IMR-90 (cell line): ENCODE measurements around the gene LIAS. TPM values are rescaled to one million over a fixed set of nuclear protein-coding genes. Genes with fewer than 3 reads are reported as not detected.

ENCODE experiments used
- ATAC-seq: fragments of 200-7000 bp; cut with Tn5 transposase; 2 replicates; pipeline ENCODE4 v1.9.1; 2020; ENCODE audit warnings: low read depth, mild to moderate bottlenecking, moderate library complexity
- BruUV-seq: library from RNA; stranded (reverse); fragments of 400-500 nt; replicated peaks from 2 replicates; lab custom pipeline; 2021; lab: Mats Ljungman, UMichigan
- CTCF ChIA-PET: fragments of 300-600 bp; formaldehyde crosslinking; extraction: SDS; loops from one replicate; lab custom pipeline; 2021; ENCODE audit warnings: antibody characterized with exemption; lab: Yijun Ruan, JAX
- POLR2A ChIA-PET: fragments of 300-600 bp; sonication (Branson Sonifier 250); formaldehyde crosslinking; loops from one replicate; lab custom pipeline; 2022; ENCODE audit warnings: antibody characterized with exemption; ENCODE audit not compliant: unreplicated experiment; lab: Charles Lee
- DNase-seq: peaks from one replicate; pipeline ENCODE4 v3.0.0; 2013
- H2AFZ ChIP-seq: replicated peaks from 2 replicates; pipeline ENCODE3; 2013; ENCODE audit warnings: low read length, mild to moderate bottlenecking; ENCODE audit not compliant: poor library complexity
- H2AK5ac ChIP-seq: 2 replicates; pipeline ENCODE4 v1.6.1; 2013; ENCODE audit warnings: low read depth, low read length, inconsistent platforms
- H2AK9ac ChIP-seq: replicated peaks from 2 replicates; pipeline ENCODE3; 2013; ENCODE audit warnings: mild to moderate bottlenecking, low read depth, low read length, moderate library complexity; ENCODE audit not compliant: poor library complexity
- H2BK120ac ChIP-seq: 2 replicates; pipeline ENCODE4 v1.6.1; 2013; ENCODE audit warnings: low read depth, low read length, inconsistent platforms
- H2BK15ac ChIP-seq: 3 replicates; pipeline ENCODE4 v1.6.1; 2013; ENCODE audit warnings: low read depth, low read length, inconsistent platforms
- H2BK20ac ChIP-seq: 2 replicates; pipeline ENCODE4 v1.6.1; 2013; ENCODE audit warnings: low read depth, mild to moderate bottlenecking, inconsistent platforms, low read length, moderate library complexity
- H2BK5ac ChIP-seq: 2 replicates; pipeline ENCODE4 v1.6.1; 2013; ENCODE audit warnings: mild to moderate bottlenecking, low read depth, low read length, inconsistent platforms; ENCODE audit not compliant: poor library complexity, severe bottlenecking
- H3K14ac ChIP-seq: replicated peaks from 2 replicates; pipeline ENCODE4 v1.6.1; 2013; ENCODE audit warnings: low read depth, low read length, inconsistent platforms
- H3K18ac ChIP-seq: 2 replicates; pipeline ENCODE4 v1.6.1; 2013; ENCODE audit warnings: low read depth, low read length, control low read depth
- H3K23ac ChIP-seq: 2 replicates; pipeline ENCODE4 v1.6.1; 2013; ENCODE audit warnings: low read depth, low read length, inconsistent platforms
- H3K27ac ChIP-seq: 2 replicates; pipeline ENCODE4 v1.5.1; 2013; ENCODE audit warnings: mild to moderate bottlenecking, control low read depth, low read length; ENCODE audit not compliant: insufficient read depth
- H3K27me3 ChIP-seq: 2 replicates; pipeline ENCODE4 v1.6.1; 2013; ENCODE audit warnings: low read length; ENCODE audit not compliant: control insufficient read depth, insufficient read depth
- H3K36me3 ChIP-seq: 2 replicates; pipeline ENCODE4 v1.6.1; 2013; ENCODE audit warnings: low read length, mixed read lengths; ENCODE audit not compliant: control insufficient read depth, insufficient read depth
- H3K4ac ChIP-seq: 2 replicates; pipeline ENCODE4 v1.6.1; 2013; ENCODE audit warnings: low read depth, low read length, inconsistent platforms
- H3K4me1 ChIP-seq: 2 replicates; pipeline ENCODE4 v1.6.1; 2013; ENCODE audit warnings: low read length, mixed read lengths; ENCODE audit not compliant: control insufficient read depth, insufficient read depth
- H3K4me2 ChIP-seq: 2 replicates; pipeline ENCODE4 v1.6.1; 2013; ENCODE audit warnings: low read depth, mild to moderate bottlenecking, control low read depth, low read length, moderate library complexity
- H3K4me3 ChIP-seq: 2 replicates; pipeline ENCODE4 v1.5.1; 2013; ENCODE audit warnings: low read depth, mild to moderate bottlenecking, control low read depth, low read length, moderate library complexity; ENCODE audit not compliant: insufficient read depth
- H3K56ac ChIP-seq: 2 replicates; pipeline ENCODE4 v1.6.1; 2013; ENCODE audit warnings: low read length, inconsistent platforms; ENCODE audit not compliant: insufficient read depth; ENCODE audit errors: extremely low read depth
- H3K79me1 ChIP-seq, 2 experiments: 2 replicates each; pipeline ENCODE4 v1.6.1; 2013; ENCODE audit warnings: low read length in 2 of 2, inconsistent platforms in 1 of 2, low read depth in 1 of 2
- H3K9ac ChIP-seq: 2 replicates; pipeline ENCODE4 v1.6.1; 2013; ENCODE audit warnings: low read depth, low read length, control low read depth
- H3K9me1 ChIP-seq: 2 replicates; pipeline ENCODE4 v1.6.1; 2013; ENCODE audit warnings: low read length, inconsistent platforms; ENCODE audit not compliant: insufficient read depth
- H3K9me3 ChIP-seq: 2 replicates; pipeline ENCODE4 v1.6.1; 2013; ENCODE audit warnings: low read length; ENCODE audit not compliant: control insufficient read depth, insufficient read depth
- H4K20me1 ChIP-seq: 2 replicates; pipeline ENCODE4 v1.6.1; 2013; ENCODE audit warnings: low read length, inconsistent platforms; ENCODE audit not compliant: insufficient read depth
- H4K5ac ChIP-seq: 2 replicates; pipeline ENCODE4 v1.6.1; 2013; ENCODE audit warnings: mild to moderate bottlenecking, low read depth, low read length, control low read depth
- H4K8ac ChIP-seq, 2 experiments: 2 replicates each; pipeline ENCODE4 v1.6.1; 2013; ENCODE audit warnings: low read depth in 2 of 2, low read length in 2 of 2, control low read depth in 1 of 2, inconsistent platforms in 1 of 2
- H4K91ac ChIP-seq: 2 replicates; pipeline ENCODE4 v1.6.1; 2013; ENCODE audit warnings: low read depth, low read length, inconsistent platforms; ENCODE audit not compliant: insufficient read depth
- BHLHE40 ChIP-seq: fragments of 150-350 bp; IDR thresholded peaks from 2 replicates; pipeline ENCODE4 v1.6.1; 2016; ENCODE audit warnings: mild to moderate bottlenecking, low read depth, low read length
- CEBPB ChIP-seq: IDR thresholded peaks from 2 replicates; pipeline ENCODE4 v1.6.1; 2012; ENCODE audit warnings: low read depth, low read length, improper control_type of control experiment
- CHD1 ChIP-seq: IDR thresholded peaks from 2 replicates; pipeline ENCODE4 v1.6.1; 2012; ENCODE audit warnings: low read depth, low read length, improper control_type of control experiment
- CTCF ChIP-seq: conservative IDR thresholded peaks from 2 replicates; pipeline ENCODE4 v1.5.1; 2012; ENCODE audit warnings: mild to moderate bottlenecking, low read depth, low read length, improper control_type of control experiment
- ELK1 ChIP-seq: fragments of 150-350 bp; IDR thresholded peaks from 2 replicates; pipeline ENCODE4 v1.6.1; 2016; ENCODE audit warnings: low read depth, mild to moderate bottlenecking, low read length, moderate library complexity, borderline replicate concordance
- FOS ChIP-seq: fragments of 150-350 bp; IDR thresholded peaks from 2 replicates; pipeline ENCODE4 v1.6.1; 2016; ENCODE audit warnings: low read depth, low read length
- MAFK ChIP-seq: IDR thresholded peaks from 2 replicates; pipeline ENCODE4 v1.6.1; 2012; ENCODE audit warnings: low read depth, low read length, improper control_type of control experiment
- MXI1 ChIP-seq: IDR thresholded peaks from 2 replicates; pipeline ENCODE4 v1.6.1; 2012; ENCODE audit warnings: low read depth, mild to moderate bottlenecking, low read length, moderate library complexity, borderline replicate concordance
- NFE2L2 ChIP-seq: fragments of 150-350 bp; IDR thresholded peaks from 2 replicates; pipeline ENCODE4 v1.6.1; 2016; ENCODE audit warnings: low read depth, mild to moderate bottlenecking, low read length
- POLR2A ChIP-seq: IDR thresholded peaks from 2 replicates; pipeline ENCODE4 v1.6.1; 2012; ENCODE audit warnings: mild to moderate bottlenecking, low read depth, low read length
- RCOR1 ChIP-seq: IDR thresholded peaks from 2 replicates; pipeline ENCODE4 v1.6.1; 2012; ENCODE audit warnings: mild to moderate bottlenecking, low read length, improper control_type of control experiment; ENCODE audit not compliant: insufficient replicate concordance
- RFX5 ChIP-seq: IDR thresholded peaks from 2 replicates; pipeline ENCODE4 v1.8.0; 2012; ENCODE audit warnings: low read depth, mild to moderate bottlenecking, low read length, moderate library complexity
- SMC3 ChIP-seq: fragments of 150-350 bp; IDR thresholded peaks from 2 replicates; pipeline ENCODE4 v1.6.1; 2016; ENCODE audit warnings: low read depth, mild to moderate bottlenecking, antibody characterized with exemption, low read length, moderate library complexity
- WGBS, 2 experiments: methylation state at CpG; one replicate each; pipeline versions ENCODE4 v1.1.5 to v1.1.7; 2013; ENCODE audit warnings: missing lambda C conversion rate in 2 of 2; ENCODE audit not compliant: insufficient read length in 1 of 2; ENCODE audit errors: extremely low coverage in 2 of 2; 5-methylcytosine and 5-hydroxymethylcytosine counted together
- dilution Hi-C: fragments of 300-500 bp; cut with HindIII; formaldehyde crosslinking; loops from one replicate; pipeline ENCODE4 v1.14.3; 2018; ENCODE audit warnings: low sequenced_read_pairs; ENCODE audit not compliant: unreplicated experiment
- in situ Hi-C: fragments of 300-500 bp; cut with MboI; formaldehyde crosslinking; loops from 3 replicates; pipeline ENCODE4 v1.14.3; 2019; ENCODE audit warnings: low sequenced_read_pairs, inconsistent platforms, mixed read lengths
- intact Hi-C: fragments of 100-400 bp; cut with micrococcal nuclease; formaldehyde crosslinking; loops from 2 replicates; pipeline ENCODE4 v1.10.0; 2022
- polyA plus RNA-seq, 3 experiments: library from polyadenylated mRNA; depleted of rRNA; stranded (reverse); fragments of >200 nt; gene quantifications; 2 replicates each; pipeline ENCODE4 v1.2.3, GENCODE V29; 2012; ENCODE audit warnings: low replicate concordance in 1 of 3
- total RNA-seq: library from RNA; depleted of rRNA; stranded (reverse); fragments of >200 nt; gene quantifications from 2 replicates; pipeline ENCODE4 v1.2.3, GENCODE V29; 2012

LIAS gene
- total and polyA plus RNA-seq, 2 of the 4 experiments (the other 2 are of a cell fraction) = 3.2 to 7.8 TPM

- Histone ChIP-seq H2BK15ac (no peak overlapping the region), H2AFZ (no peak overlapping the region), H3K18ac (no peak overlapping the region), H2AK9ac (no peak overlapping the region), H3K27ac (no peak overlapping the region), H2BK20ac (no peak overlapping the region), H4K20me1 (peaks cover 50% of the 10 kb centered on the region), H4K5ac (no peak overlapping the region), H3K27me3 (no peaks in the 10 kb centered on the region), H2BK120ac (no peak overlapping the region), H3K9ac (peak overlapping the region; percentile 86), H3K9me3 (no peaks in the 10 kb centered on the region), H2BK5ac (no peak overlapping the region), H3K14ac (peak overlapping the region; percentile 29; the same call in 1 of the 2 replicates), H3K4me1 (peaks cover 5% of the 10 kb centered on the region), H3K4ac (no peak overlapping the region), H2AK5ac (no peak overlapping the region), H4K91ac (no peak overlapping the region), H4K8ac (no peak overlapping the region), H3K4me2 (peak overlapping the region; percentile 91), H3K9me1 (peaks cover 3% of the 10 kb centered on the region; the same call in 1 of the 2 replicates), H3K36me3 (peaks cover 30% of the 10 kb centered on the region), H3K79me1 (peaks cover 31 to 59% of the 10 kb centered on the region in 2 experiments), H3K4me3 (peak overlapping the region; percentile 68), H3K23ac (peak overlapping the region; percentile 45; the same call in 1 of the 2 replicates), H3K56ac (no peak overlapping the region; the same call in 1 of the 2 replicates)
- in situ Hi-C loops = no loop called here
- intact Hi-C loops = no loop called here
- ChIA-PET CTCF (interaction anchor here (0.7 to 0.9 kb wide), 2 partner anchors 9 to 210 kb away, joined by 3 read pairs; no protein-coding TSS in a partner anchor), POLR2A (interaction anchor here (0.6 kb wide), 1 partner anchor 198 kb away, joined by 3 read pairs; no protein-coding TSS in a partner anchor)
- BruUV-seq = no TSS peak
- WGBS, 2 experiments = 89% methylated on average over 3 of the region's 10 CpGs; no CpG with 5 or more reads in 1 of the 2 experiments
- TF ChIP-seq CHD1 = no peak
- TF ChIP-seq CTCF = no peak
- no peak for TF ChIP-seq POLR2A
- no peak for TF ChIP-seq RCOR1
- TF ChIP-seq MXI1 = no peak
- TF ChIP-seq ELK1 = no peak
- TF ChIP-seq MAFK = no peak
- TF ChIP-seq CEBPB = no peak
- no peak for TF ChIP-seq SMC3
- no peak for TF ChIP-seq BHLHE40
- no peak for TF ChIP-seq RFX5
- no peak for TF ChIP-seq NFE2L2
- TF ChIP-seq FOS = no peak
- dilution Hi-C loops = no loop called here
- ATAC-seq = no peak
- no peak for DNase-seq
These were observed 1.7 kb upstream of the LIAS start for GRCh38 chr4:39456946-39457763.
